ENCODE data around the gene SEC11A. TPM values are rescaled to one million over a fixed set of nuclear protein-coding genes. Genes with fewer than 3 reads are reported as not detected.
A peak's percentile ranks its signal among the peaks of the same experiment; 100 is the strongest.

Gene SEC11A
- total RNA-seq, 3 donors from 2014 or later (not counting 1 experiment from before 2014, with no cell fraction given): 78.7 to 89.3 (median 81.8) TPM

- no peaks in the 10 kb centered on the region for H3K9me3 ChIP-seq (ENCODE audit: control insufficient read depth, insufficient read depth, low read length)
- DNase-seq: no peak
- 72% methylated on average over 4 of the region's 4 CpGs for WGBS (ENCODE audit: insufficient coverage)
- intact Hi-C loops (cut with micrococcal nuclease): loop anchor here (2.0 kb wide), 1 partner anchor 57 kb away; the partner anchor contains the start of gene SEC11A
- H3K4me1 ChIP-seq (ENCODE audit: control insufficient read depth, insufficient read depth, low read length): peaks cover 18% of the 10 kb centered on the region
- Mint-ChIP-seq H3K27ac (peak overlapping the region; percentile 76 to 81), H3K9me3 (no peaks in the 10 kb centered on the region), H3K4me1 (peaks cover 24 to 32% of the 10 kb centered on the region in 2 donors), H3K4me3 (peak overlapping the region; percentile 21), H3K27me3 (ENCODE audit: low read depth in 2 of 2) (no peaks in the 10 kb centered on the region), H3K36me3 (no peaks in the 10 kb centered on the region)
- H3K27me3 ChIP-seq (ENCODE audit: control insufficient read depth, insufficient read depth, low read length): no peaks in the 10 kb centered on the region
- H3K27ac ChIP-seq (ENCODE audit: low read length): no peak overlapping the region
- no peak for TF ChIP-seq CTCF (IDR thresholded peaks at IDR 0.05)
- no peak overlapping the region for H3K4me3 ChIP-seq (ENCODE audit: low read length)
- H3K36me3 ChIP-seq (ENCODE audit: control insufficient read depth, insufficient read depth, low read length): peaks cover 3% of the 10 kb centered on the region
- no peak for ATAC-seq
Measured at GRCh38 chr15:84659904-84660781, 55.8 kb downstream of the SEC11A start.

- peaks cover 34 to 41% of the 10 kb centered on the region in 2 donors for H3K4me1 Mint-ChIP-seq
- H3K27ac ChIP-seq (ENCODE audit: low read length): peak overlapping the region; percentile 1
- no peaks in the 10 kb centered on the region for H3K9me3 Mint-ChIP-seq
- ATAC-seq (no peak), DNase-seq (no peak)
- H3K36me3 ChIP-seq (ENCODE audit: control insufficient read depth, insufficient read depth, low read length): no peaks in the 10 kb centered on the region
- H3K4me3 Mint-ChIP-seq: peak overlapping the region; percentile 89
- H3K27me3 ChIP-seq (ENCODE audit: control insufficient read depth, insufficient read depth, low read length): no peaks in the 10 kb centered on the region
- no peaks in the 10 kb centered on the region for H3K9me3 ChIP-seq (ENCODE audit: control insufficient read depth, insufficient read depth, low read length)
- no peak for TF ChIP-seq CTCF (IDR thresholded peaks at IDR 0.05)
- no peaks in the 10 kb centered on the region for H3K27me3 Mint-ChIP-seq (ENCODE audit: low read depth in 2 of 2)
- H3K4me1 ChIP-seq (ENCODE audit: control insufficient read depth, insufficient read depth, low read length): peaks cover 25% of the 10 kb centered on the region
- H3K4me3 ChIP-seq (ENCODE audit: low read length): peak overlapping the region; percentile 35
- no peaks in the 10 kb centered on the region for H3K36me3 Mint-ChIP-seq
- H3K27ac Mint-ChIP-seq: peak overlapping the region; percentile 76 to 81
- intact Hi-C loops (cut with micrococcal nuclease): loop anchor here (2.0 kb wide), 1 partner anchor 58 kb away; the partner anchor contains the start of gene SEC11A
- WGBS (ENCODE audit: insufficient coverage): 53% methylated on average over 6 of the region's 7 CpGs
Measured at GRCh38 chr15:84658788-84659411, 57.0 kb downstream of the SEC11A start.

- no peaks in the 10 kb centered on the region for H3K9me3 Mint-ChIP-seq
Measured at GRCh38 chr15:84658080-84658787, 57.7 kb downstream of the SEC11A start, which contains the start of gene NMB. NMB (minus strand) TSS chr15:84658199; CDS start chr15:84658152, 47 bp downstream.

More at GRCh38 chr15:84658080-84658787, 57.7 kb downstream of the SEC11A start, which contains the start of gene NMB:
- intact Hi-C loops (cut with micrococcal nuclease): loop anchor here (2.0 kb wide), 1 partner anchor 59 kb away; the partner anchor contains the start of gene SEC11A
- ATAC-seq: peak; percentile 72 to 87 (median 79)
- H3K4me3 ChIP-seq (ENCODE audit: low read length): peak within 1 kb of the TSS; percentile 43
- H3K4me1 Mint-ChIP-seq: peaks cover 39 to 48% of the 10 kb centered on the region in 2 donors
- H3K27ac Mint-ChIP-seq: peak within 1 kb of the TSS; percentile 76 to 81
- H3K27ac ChIP-seq (ENCODE audit: low read length): peak within 1 kb of the TSS; percentile 45
- peak; percentile 78 to 92 for DNase-seq
- no peaks in the 10 kb centered on the region for H3K9me3 ChIP-seq (ENCODE audit: control insufficient read depth, insufficient read depth, low read length)
- H3K4me1 ChIP-seq (ENCODE audit: control insufficient read depth, insufficient read depth, low read length): peaks cover 31% of the 10 kb centered on the region
- H3K36me3 Mint-ChIP-seq: no peaks in the 10 kb centered on the region
- TF ChIP-seq CTCF (IDR thresholded peaks at IDR 0.05): peak; percentile 69
- peak within 1 kb of the TSS; percentile 89 for H3K4me3 Mint-ChIP-seq
- no peaks in the 10 kb centered on the region for H3K36me3 ChIP-seq (ENCODE audit: control insufficient read depth, insufficient read depth, low read length)
- H3K27me3 Mint-ChIP-seq (ENCODE audit: low read depth in 2 of 2): no peaks in the 10 kb centered on the region
- no peaks in the 10 kb centered on the region for H3K27me3 ChIP-seq (ENCODE audit: control insufficient read depth, insufficient read depth, low read length)
- WGBS (ENCODE audit: insufficient coverage): under 1% methylated on average over 59 of the region's 61 CpGs

Measured in natural killer cell (primary cell).